Measurements from ENCODE around the gene NEK3.
"Not testable (repeated sequence)": the region's sequence is repeated elsewhere in the genome, so short reads cannot be mapped to it uniquely, and the experiment has no call there.

The NEK3 gene, protein sequence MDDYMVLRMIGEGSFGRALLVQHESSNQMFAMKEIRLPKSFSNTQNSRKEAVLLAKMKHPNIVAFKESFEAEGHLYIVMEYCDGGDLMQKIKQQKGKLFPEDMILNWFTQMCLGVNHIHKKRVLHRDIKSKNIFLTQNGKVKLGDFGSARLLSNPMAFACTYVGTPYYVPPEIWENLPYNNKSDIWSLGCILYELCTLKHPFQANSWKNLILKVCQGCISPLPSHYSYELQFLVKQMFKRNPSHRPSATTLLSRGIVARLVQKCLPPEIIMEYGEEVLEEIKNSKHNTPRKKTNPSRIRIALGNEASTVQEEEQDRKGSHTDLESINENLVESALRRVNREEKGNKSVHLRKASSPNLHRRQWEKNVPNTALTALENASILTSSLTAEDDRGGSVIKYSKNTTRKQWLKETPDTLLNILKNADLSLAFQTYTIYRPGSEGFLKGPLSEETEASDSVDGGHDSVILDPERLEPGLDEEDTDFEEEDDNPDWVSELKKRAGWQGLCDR

DNA sequence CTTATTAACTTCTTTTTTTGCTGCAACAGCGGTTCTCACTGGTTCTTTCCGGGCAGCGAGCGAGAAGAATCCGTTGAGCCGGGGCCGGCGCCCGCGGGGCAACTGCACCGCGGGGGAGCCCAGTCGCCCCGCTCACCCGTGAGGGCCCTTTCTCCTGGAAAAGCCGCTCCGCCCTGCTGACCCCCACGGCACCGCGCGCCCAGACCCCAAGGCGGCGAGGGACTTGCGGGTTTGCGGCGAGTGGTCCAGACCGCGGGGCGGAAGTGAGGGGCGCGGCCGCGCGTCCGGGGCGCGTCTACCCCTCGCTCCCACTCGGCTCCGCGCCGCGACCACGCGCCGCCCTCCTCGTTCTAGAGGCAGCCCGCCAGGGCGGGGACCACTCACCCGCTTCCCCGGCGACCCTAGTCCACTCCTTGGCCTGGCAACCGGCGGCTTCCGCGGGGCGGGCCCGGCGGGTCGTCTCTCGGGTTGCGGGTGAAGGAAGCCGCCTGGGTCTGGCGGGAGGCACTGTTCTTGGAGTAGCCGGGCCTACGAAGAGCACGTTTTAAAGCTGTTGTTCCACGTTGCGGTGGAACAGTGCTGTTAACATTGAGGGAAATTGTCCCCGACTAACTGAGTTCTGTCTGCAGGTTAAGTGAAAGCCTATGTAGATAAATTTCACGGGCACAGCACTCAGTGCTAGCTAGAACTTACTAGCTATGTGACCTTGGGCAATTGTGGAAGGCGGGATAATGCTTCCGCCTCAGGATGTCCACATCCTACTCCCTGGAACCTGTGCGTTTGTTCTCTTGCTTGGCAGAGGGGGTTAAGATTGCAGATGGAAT, at the start of gene NEK3:
TSS of gene NEK3 (minus strand) at position 439 of the 824 bp plus-strand sequence. CDS start 3,406 bp downstream, outside the sequence.
- peak; percentile 70 to 75 for DNase-seq

DNA sequence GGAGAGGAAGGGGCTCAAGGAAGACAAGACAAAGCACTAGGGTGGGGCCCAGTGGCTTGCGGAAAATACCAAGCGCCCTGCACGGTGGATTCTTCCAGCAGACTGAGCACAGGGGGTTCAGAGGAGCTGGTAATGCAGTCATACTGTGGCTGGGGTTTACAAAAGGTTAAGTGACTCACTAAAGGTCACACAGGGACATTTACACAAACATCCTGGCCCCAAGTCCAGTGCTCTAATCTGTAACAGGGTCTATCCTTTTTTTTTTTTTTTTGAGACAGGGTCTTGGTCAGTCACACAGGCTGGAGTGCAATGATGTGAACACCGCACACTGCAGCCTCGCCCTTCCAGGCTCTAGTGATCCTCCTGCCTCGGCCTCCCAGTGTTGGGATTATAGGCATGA, 49.0 kb upstream of the NEK3 start:
- DNase-seq = not testable (repeated sequence)

DNA sequence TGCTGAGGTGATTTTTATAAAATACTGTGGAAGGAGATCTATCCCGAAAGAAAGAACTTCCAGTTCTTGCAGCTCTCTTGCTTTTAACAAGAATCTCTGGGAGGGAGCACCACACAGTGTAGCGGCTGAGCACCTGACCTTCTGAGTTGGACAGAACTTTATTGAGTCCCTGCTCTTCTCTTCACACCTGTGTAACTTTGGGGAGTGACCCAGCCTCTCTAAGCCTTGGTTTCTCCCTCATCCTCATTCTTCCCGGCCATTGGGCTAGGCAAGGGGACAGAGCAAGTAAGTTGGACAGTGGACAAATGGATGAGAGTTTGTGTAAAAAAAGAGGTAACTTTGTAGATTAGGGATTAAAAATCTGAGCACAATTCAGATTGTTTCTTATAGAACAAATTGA, 48.5 kb upstream of the NEK3 start:
- not testable (repeated sequence) for DNase-seq

DNA sequence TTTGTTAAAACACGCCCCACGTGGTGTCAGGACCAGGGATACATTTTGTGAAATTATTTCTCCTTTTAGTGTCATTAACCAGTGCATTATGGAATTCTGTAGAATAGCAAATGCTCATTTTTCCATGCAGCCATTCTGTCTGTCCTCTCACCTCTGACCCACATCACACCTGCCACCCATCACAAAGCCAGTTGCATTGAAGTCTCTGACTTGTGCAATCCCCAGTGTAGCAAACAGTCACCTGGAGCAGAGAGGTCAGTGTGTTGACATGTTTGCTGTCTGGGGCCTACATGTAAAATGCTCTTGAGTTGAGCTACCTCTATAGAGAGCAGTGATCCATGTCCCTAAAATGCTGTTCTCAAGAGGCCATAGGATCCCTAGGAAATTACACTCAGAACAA, 47.9 kb upstream of the NEK3 start:
- not testable (repeated sequence) for DNase-seq

DNA sequence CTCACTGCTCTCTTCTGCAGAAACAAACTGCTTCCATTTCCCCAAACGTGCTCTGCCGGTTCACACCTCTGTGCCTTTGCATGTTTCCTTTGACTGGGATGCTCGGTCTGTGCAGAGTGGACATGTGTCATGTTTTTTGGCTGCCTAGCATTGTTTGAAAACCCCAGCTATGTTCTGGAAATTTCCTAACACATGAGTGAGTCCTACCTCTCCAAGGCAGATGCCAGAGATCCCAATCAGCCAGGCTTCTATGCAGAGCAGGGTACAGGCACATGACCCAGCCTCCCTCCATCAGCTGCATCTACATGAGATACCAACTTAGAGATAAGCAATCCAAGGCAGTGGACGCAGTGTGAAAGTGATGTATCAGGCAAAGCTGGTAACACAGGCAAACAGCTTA, 45.1 kb upstream of the NEK3 start:
- DNase-seq = not testable (repeated sequence)

DNA sequence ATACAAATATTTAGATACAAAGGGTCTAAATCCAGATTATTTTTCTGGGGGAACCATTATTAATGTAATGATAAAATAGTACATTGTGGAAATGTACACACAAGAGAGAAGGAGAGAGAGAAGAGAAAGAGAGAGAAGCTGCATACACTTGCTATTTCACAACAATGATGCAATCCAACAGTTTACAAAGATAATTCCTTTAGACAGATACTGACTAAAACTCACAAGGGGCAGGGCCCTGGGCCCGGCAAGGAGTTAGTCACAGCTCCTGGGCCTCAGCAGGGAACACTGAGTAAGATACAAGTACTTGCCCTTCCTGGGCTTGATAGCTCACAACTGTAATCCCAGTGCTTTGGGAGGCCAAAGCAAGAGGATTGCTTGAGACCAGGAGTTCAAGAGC, 44.5 kb upstream of the NEK3 start:
- DNase-seq = not testable (repeated sequence)

DNA sequence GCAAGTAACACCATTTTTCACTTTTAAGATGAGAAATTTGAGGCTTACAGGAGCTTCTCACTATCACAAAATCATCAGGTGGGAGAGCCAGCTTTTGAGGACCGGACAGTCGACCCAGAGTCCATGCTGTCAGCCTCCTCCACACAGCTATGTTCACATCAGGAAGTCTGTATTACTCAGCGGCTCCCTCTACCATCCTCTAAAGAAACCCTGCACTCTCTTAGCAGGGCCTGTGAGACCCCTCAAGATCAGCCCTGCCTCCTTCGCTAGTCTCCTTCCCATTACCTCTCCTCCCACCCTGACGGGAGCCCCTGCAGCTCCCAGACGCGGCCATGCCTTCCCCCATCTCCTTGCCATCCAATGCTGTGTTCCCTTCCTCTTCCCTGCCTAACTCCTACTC, 43.1 kb upstream of the NEK3 start:
- not testable (repeated sequence) for DNase-seq

DNA sequence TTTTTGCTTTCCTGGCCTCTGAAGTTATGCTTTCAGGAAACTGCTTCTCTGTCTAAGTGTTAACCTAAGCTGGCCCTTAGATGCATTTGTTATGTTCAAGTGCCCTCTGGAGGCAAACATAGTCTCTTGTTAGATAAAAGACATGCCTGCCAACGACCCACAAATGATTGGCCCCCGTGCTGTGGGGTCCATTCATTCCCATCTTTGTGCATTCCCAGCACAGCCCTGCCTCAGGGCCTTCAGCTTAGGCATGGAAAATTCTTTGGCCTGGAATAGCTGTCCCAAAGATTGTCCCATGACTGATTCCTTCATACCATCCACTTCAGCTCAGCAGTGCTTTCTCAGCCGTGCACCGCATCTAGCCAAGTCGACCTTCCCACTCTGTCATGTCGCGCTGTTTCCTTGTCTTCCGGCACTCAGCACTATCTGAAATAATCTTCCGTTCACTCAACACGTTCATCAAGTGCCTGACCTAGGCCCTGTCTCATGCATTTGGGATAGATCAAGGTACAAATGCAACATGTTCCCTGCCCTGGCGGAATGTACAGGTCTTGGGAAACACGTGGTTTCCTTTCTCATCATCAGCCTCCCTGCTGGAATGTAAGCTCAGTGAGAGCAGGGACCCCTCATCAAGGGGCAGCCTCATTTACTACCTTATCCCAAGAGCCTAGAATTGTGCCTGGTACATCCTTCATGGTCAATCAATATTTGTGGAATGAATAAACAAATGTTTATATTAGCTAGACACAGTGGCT, 42.2 kb upstream of the NEK3 start:
- DNase-seq = not testable (repeated sequence)

DNA sequence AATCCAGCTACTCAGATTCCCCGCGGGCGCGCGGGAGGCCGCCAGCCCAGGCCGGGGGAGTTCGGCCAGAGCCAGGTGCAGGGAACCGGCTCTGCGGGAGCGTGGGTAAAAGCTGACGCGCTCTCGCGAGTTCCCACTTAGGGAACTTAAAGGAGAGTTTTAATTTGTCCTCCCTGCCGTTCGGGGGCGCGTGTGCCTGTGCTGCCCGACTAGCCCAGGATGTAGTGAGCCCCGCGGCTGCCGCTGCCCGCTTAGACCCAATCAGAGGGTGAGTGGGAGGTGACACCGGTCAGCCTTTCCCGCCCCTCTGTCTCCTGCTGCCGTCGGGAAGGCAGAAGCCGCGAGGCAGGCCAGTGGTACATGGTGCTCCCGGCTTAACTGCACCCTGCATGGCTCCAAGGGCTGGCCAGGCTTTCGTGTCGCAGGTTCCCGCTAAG, 36.0 kb upstream of the NEK3 start:
- DNase-seq = peak; percentile 76 to 79

DNA sequence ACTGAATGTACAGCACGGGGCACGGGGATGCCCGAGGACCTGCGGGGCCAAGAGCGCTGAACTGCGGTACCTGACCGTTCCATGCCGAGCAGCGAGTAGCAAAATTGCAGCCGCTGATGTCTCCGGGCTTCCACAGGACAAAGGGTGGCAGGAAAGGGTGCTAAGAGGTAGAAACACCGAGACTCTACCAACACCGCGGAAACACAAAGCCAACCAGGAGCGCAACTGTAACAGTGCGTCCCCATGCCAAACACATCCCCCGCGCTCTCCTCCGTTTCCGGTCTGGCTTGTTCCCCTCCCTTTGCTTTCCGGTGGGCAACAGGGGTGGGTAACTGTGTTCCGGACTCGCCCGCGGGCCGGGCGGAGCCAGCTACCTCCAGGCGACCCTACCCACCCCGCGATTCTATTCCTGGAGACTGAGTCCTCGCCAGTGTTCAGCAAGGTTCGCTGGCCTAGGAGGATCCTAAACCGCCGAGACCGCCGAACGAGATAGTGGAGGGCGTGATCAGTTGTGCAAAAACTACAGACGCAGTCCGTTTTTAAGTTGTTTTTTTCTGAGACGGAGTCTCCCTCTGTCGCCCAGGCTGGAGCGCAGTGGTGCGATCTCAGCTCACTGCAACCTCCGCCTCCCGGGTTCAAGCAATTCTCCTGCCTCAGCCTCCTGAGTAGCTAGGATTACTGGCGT, 34.9 kb upstream of the NEK3 start:
- peak; percentile 97 for DNase-seq

DNA sequence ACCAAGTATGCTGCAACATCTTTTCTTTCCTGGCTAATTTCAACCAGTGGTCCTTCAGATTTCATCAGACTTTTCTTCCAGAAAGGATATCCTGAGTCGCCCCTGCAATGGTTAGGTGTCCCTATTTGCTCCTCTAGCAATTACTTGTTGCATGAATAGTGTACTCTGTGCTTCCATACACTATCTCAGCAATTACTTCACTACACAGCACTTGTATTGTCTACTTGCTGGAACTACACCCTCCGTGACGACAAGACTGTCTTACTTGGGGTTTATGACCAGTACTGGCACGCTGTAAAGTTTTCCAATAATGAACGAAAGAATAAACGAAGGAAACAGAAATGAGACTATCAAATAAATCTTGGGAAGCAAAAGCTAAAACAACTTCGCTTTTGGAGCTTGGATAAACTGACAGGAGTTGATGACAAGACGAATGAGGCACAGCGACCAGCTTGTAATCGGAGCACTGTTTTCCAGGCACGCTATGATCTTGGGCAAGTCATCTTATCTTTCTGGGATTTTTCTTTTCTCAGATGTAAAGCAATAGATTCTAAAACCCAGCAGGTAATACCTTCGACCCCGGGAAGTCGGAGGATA, 34.3 kb upstream of the NEK3 start:
- DNase-seq = not testable (repeated sequence)

DNA sequence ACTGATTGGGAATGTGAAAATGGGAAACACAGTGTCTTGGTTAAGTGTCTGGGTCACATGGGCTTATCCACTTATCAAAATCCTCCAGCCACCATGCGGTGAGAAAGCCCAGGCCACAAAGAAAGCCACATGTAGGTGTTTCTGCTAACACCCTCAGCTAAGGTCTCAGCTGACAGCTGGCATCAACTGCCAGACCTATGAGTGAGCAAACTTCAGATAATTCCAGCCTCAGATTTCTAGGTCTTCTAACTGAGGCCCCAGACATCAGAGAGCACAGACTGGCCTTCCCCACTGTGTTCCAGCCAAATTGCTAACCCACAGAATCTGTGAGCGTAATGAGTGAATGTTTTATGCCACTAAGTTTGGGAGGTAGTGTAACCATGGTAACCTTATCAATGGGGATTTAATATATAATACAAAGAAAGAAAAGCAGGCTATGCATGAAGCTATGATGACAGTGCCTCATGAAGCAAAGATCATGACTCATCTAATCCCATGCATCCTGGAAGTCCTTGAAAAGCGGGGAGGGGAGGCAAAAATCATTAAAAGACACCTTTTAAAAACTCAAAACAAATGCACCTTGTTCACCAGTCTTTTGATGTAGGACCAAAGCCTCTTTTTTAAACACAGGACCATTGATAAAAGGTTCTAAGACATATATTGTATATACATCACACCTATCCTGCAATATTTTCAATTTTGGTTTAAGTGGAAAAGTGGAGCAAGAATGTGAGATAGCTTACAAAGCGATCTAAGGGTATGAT, 28.2 kb upstream of the NEK3 start:
- DNase-seq = peak in 1 of 2 experiments; percentile 23

DNA sequence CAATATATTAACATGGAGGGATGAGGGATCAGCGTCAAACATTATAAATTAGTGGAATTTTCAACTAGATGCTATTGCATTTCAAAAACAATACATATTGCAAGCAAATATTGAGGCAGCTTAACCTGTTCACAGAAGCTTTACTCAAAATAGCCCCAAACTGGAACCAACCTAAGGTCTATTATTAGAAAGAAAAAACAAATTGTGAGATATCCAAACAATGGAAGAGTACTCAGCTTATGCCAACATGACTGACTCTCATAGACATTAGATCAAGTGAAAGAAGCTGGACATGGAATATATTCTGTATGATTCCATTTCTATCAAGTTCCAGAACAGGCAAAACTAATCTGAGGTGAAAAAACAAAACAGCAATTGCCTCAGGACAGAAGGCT, 27.6 kb upstream of the NEK3 start:
- DNase-seq = no peak

DNA sequence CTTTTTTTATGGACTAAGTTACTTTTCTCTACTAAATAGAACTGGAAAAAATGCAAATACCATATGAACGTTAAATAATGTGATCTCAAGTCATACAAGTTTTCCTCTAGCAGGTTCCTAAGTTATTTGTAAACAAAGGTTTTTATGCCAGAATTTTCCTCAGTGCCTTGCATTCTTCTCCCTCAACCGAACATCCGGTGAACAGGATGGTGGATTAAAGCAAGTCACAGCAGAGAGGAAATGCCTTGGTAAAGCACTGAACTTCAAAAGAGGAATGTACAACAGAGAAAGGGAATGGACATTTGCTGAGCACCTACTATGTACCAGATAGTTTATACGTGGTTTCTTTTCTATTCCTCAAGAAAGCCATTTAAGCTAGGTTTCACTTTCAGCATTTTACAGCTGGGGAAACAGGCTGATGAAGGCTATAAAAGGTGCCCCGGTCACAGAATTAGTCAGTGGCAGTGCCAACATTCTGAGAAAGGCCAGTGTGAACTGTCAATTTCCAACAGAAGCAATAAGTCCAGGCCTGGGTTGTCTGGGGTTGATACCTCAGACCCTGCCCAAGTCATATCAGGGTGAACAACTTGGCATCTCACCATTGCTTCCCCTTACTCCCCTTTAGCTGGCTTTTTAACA, 22.0 kb upstream of the NEK3 start:
- DNase-seq = not testable (repeated sequence)

DNA sequence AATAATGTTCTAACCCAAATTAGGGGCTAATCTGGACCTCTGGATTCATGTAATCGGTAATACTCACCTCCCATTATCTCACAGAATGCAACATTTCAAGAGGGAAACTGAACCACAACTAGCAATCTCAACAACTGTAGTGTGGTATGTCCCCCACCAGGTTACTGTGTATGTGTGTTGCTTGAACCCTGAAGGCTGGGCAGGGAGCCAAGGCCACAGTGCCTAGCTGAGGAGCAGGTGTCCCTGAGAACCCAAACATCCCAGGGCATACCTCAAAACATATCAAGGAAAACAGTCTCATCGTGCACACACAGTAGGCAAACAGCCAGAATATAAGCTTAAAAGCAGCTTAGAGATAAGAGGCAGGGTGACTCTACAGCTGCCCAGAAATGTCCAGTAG, 20.5 kb upstream of the NEK3 start:
- no peak for DNase-seq

DNA sequence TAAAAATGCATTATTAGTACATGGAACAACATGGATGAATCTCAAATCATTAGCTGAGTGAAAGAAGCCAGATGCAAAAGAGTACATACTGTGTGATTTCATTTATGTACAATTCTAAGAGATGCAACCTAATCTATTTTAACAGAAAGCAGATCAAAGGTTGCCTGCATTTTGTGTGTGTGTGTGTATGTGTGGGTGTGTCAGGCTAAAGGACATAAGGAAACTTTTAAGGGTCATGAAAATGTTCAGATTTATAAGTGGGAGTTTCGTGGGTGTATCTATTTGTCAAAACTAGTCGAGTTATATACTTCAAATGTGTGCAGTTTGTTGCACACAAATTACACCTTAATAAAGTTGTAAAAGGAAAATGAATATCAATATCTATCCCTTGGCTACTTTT, 17.9 kb upstream of the NEK3 start:
- no peak for DNase-seq

DNA sequence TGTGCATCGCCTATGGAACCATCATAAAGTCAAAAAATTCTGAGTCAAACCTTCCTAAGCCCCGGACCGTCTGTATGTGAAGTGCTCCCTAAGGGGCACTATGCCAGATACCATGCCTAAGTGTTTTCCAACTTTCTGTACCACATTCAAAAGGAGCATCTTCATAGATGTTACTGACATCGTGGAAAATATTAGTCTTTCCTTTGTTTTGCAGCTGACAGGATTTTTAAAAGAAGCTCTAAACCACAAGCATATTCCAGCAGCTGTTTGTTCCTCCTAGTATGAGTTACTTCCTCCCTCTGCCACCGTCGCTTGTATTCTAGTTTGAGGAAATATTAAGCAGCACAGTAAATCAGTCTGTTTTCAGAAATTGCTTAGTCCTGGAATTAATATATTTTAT, 14.6 kb upstream of the NEK3 start:
- DNase-seq = not testable (repeated sequence)

DNA sequence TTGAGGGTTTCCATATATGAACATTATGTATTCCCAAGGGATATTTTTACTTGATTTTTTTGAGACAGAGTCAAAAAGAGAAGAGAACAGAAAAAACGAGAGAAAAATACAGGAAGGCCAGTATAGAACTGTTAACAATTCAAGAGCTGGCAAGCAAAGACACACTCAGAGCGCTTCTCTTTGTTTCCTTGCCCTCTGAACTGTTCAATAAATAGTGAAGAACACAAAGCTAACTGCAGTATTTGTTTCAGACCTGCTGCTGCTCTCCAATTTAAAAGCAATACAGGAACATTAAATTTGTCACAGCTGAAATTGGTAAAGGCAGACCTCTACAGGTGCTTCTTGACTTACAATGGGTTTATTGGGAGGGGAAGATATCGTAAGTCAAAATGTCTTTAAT, 14.0 kb upstream of the NEK3 start:
- DNase-seq = no peak

DNA sequence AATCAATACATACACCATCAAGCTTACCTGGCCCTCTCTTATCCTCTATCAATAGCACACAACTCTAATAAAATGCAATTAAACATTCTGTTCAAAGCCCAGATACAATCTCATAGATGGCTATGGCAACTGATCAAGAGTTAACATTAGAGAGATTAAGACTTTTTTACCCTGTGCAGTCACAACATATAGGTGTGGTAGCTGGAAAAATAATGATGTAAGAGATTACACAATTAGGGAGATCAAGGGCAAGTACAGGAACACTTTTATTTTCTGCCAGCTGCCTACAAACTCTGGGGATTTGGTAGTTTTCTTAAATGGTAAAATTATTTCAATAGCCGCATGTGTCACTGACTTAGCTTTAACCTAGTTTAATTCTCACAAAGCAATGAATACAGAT, 12.3 kb upstream of the NEK3 start:
- not testable (repeated sequence) for DNase-seq

DNA sequence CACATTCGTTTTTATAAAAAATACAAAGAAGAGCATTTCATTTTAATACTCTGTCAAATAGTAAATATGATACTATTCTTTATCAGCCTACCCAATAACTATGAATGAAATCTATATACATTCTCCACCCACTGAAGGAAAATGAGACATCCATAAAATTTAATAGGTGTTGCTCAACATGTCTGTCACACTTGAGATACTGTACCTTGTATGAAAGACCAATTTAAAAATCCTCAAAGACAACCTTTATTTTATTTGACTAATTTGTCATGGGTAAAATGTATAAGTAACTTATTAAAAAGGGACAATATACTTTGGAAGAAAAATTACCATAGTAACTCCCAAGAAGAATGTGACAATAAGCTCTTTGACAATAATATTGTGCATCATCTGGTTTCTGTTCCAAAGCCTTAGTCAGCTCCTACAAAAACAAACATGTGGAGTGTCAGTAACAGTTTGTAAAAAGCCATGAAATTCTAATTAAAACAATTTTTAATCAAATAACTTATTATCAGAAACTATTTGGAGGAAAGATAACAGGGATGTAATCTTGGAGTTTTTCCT, 11.5 kb upstream of the NEK3 start:
- not testable (repeated sequence) for DNase-seq

Data from activated T-cell treated with anti-CD3 and anti-CD28 coated beads, Interleukin-2, amount 50 U/mL, for 48 hours (primary cell).